ENCODE results near the gene AKAP1. TPM values are rescaled to one million over a fixed set of nuclear protein-coding genes. Genes with fewer than 3 reads are reported as not detected.

Gene AKAP1
- total and polyA plus RNA-seq, 9 donors, result 49.6 to 83.4 (median 66.8) TPM

- peak; percentile 33 for DNase-seq
- Histone ChIP-seq H3K36me3 (ENCODE audit: control insufficient read depth, insufficient read depth, low read length) (no peaks in the 10 kb centered on the region), H3K27ac (ENCODE audit: low read length) (peak overlapping the region; percentile 64), H3K27me3 (ENCODE audit: control insufficient read depth, insufficient read depth, low read length) (no peaks in the 10 kb centered on the region), H3K9me3 (replicated peaks; ENCODE audit: control insufficient read depth, low read depth, low read length) (no peaks in the 10 kb centered on the region), H3K4me3 (ENCODE audit: low read length) (peak overlapping the region; percentile 81), H3K4me1 (ENCODE audit: control insufficient read depth, insufficient read depth, low read length) (peaks cover 29% of the 10 kb centered on the region)
- 2% methylated on average over 42 of the region's 45 CpGs for WGBS (ENCODE audit: insufficient coverage)
These were observed 1.3 kb downstream of the AKAP1 start for GRCh38 chr17:57086069-57086930.

DNA sequence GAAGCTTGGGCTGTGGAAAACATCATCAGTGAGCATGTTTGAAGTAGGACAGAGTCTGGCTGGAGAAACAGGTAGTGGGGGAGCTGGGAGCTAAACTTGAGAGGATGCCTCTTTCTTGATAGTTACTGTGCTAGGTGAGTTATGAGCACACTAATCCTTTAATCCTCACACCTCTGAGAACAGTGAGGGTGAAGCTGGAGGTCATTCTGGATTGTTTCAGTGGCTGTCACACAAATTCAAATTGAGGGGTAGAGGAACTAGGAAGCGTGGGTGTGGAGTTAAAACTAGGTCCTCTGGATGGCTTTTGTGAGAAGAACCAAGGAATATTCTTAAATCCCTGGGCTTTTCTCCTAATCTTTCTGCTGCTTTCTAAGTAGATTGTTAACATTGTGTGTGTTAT lies 3.3 kb downstream of the AKAP1 start:
- no CpG with 5 or more reads among the region's 1 CpG for WGBS (ENCODE audit: insufficient coverage)
- no peak for DNase-seq
- Histone ChIP-seq H3K27ac (ENCODE audit: low read length) (no peak overlapping the region), H3K36me3 (ENCODE audit: control insufficient read depth, insufficient read depth, low read length) (no peaks in the 10 kb centered on the region), H3K4me1 (ENCODE audit: control insufficient read depth, insufficient read depth, low read length) (peaks cover 49% of the 10 kb centered on the region), H3K4me3 (ENCODE audit: low read length) (no peak overlapping the region), H3K9me3 (replicated peaks; ENCODE audit: control insufficient read depth, low read depth, low read length) (no peaks in the 10 kb centered on the region), H3K27me3 (ENCODE audit: control insufficient read depth, insufficient read depth, low read length) (no peaks in the 10 kb centered on the region)

- Histone ChIP-seq H3K4me3 (ENCODE audit: low read length) (no peak overlapping the region), H3K36me3 (ENCODE audit: control insufficient read depth, insufficient read depth, low read length) (no peaks in the 10 kb centered on the region), H3K27me3 (ENCODE audit: control insufficient read depth, insufficient read depth, low read length) (no peaks in the 10 kb centered on the region), H3K4me1 (ENCODE audit: control insufficient read depth, insufficient read depth, low read length) (peaks cover 50% of the 10 kb centered on the region), H3K9me3 (replicated peaks; ENCODE audit: control insufficient read depth, low read depth, low read length) (no peaks in the 10 kb centered on the region), H3K27ac (ENCODE audit: low read length) (no peak overlapping the region)
- WGBS (ENCODE audit: insufficient coverage), result 100% methylated on average over 1 of the region's 6 CpGs
- DNase-seq, result no peak
These were observed 4.3 kb downstream of the AKAP1 start for GRCh38 chr17:57089391-57089790.

DNA sequence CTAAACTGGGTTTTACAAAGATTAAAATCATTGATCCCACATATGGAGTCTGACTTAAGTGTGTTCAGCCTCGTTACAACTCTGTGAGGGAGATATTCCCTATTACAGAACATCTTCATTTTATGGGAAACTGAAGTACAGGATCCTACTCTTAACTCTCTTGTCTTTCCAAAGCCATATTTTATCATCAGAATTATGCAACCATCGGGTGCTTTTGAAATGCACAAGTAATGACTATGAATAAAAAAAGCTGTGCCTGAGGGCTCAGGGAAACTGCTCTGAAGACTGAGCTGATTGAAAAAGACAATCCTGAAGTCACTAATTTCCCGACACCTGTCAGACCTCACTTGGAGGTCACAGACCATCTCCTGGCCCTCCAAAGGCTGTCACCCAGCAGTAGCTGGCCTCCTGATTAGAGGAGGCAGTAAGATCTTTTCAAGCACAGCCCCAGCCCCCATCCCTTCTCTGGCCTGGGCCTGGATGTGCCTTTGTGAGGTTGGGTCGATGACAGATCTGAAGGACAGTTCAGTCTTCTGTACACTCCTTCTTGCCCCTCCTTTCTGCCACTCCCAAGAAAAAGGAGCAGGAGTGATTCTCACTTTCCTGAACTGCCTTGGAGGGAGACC lies 5.6 kb downstream of the AKAP1 start:
- Histone ChIP-seq H3K4me1 (ENCODE audit: control insufficient read depth, insufficient read depth, low read length) (peaks cover 56% of the 10 kb centered on the region), H3K4me3 (ENCODE audit: low read length) (no peak overlapping the region), H3K9me3 (replicated peaks; ENCODE audit: control insufficient read depth, low read depth, low read length) (no peaks in the 10 kb centered on the region), H3K27me3 (ENCODE audit: control insufficient read depth, insufficient read depth, low read length) (no peaks in the 10 kb centered on the region), H3K27ac (ENCODE audit: low read length) (peak overlapping the region; percentile 80), H3K36me3 (ENCODE audit: control insufficient read depth, insufficient read depth, low read length) (no peaks in the 10 kb centered on the region)
- WGBS (ENCODE audit: insufficient coverage), result 70% methylated on average over 2 of the region's 4 CpGs
- DNase-seq, result no peak

GRCh38 chr17:57091186-57091618 lies 6.2 kb downstream of the AKAP1 start:
- peak; percentile 72 for DNase-seq
- Histone ChIP-seq H3K4me3 (ENCODE audit: low read length) (no peak overlapping the region), H3K9me3 (replicated peaks; ENCODE audit: control insufficient read depth, low read depth, low read length) (no peaks in the 10 kb centered on the region), H3K27me3 (ENCODE audit: control insufficient read depth, insufficient read depth, low read length) (no peaks in the 10 kb centered on the region), H3K36me3 (ENCODE audit: control insufficient read depth, insufficient read depth, low read length) (no peaks in the 10 kb centered on the region), H3K27ac (ENCODE audit: low read length) (peak overlapping the region; percentile 80), H3K4me1 (ENCODE audit: control insufficient read depth, insufficient read depth, low read length) (peaks cover 59% of the 10 kb centered on the region)
- WGBS (ENCODE audit: insufficient coverage), result 64% methylated on average over 4 of the region's 5 CpGs

- Histone ChIP-seq H3K27me3 (ENCODE audit: control insufficient read depth, insufficient read depth, low read length) (no peaks in the 10 kb centered on the region), H3K9me3 (replicated peaks; ENCODE audit: control insufficient read depth, low read depth, low read length) (no peaks in the 10 kb centered on the region), H3K36me3 (ENCODE audit: control insufficient read depth, insufficient read depth, low read length) (peaks cover 2% of the 10 kb centered on the region), H3K4me1 (ENCODE audit: control insufficient read depth, insufficient read depth, low read length) (peaks cover 64% of the 10 kb centered on the region), H3K27ac (ENCODE audit: low read length) (peak overlapping the region; percentile 4), H3K4me3 (ENCODE audit: low read length) (no peak overlapping the region)
- no peak for DNase-seq
- no CpG with 5 or more reads among the region's 2 CpGs for WGBS (ENCODE audit: insufficient coverage)
These were observed 7.1 kb downstream of the AKAP1 start for GRCh38 chr17:57092171-57092570.

- H3K4me1 ChIP-seq (ENCODE audit: control insufficient read depth, insufficient read depth, low read length), result peaks cover 64% of the 10 kb centered on the region
- H3K4me3 ChIP-seq (ENCODE audit: low read length), result no peak overlapping the region
- no peak for DNase-seq
- no peaks in the 10 kb centered on the region for H3K27me3 ChIP-seq (ENCODE audit: control insufficient read depth, insufficient read depth, low read length)
- H3K36me3 ChIP-seq (ENCODE audit: control insufficient read depth, insufficient read depth, low read length), result peaks cover 2% of the 10 kb centered on the region
- H3K27ac ChIP-seq (ENCODE audit: low read length), result peak overlapping the region; percentile 4
- 85% methylated on average over 6 of the region's 8 CpGs for WGBS (ENCODE audit: insufficient coverage)
- no peaks in the 10 kb centered on the region for H3K9me3 ChIP-seq (replicated peaks; ENCODE audit: control insufficient read depth, low read depth, low read length)
These were observed 7.7 kb downstream of the AKAP1 start for GRCh38 chr17:57092779-57093178.

DNA sequence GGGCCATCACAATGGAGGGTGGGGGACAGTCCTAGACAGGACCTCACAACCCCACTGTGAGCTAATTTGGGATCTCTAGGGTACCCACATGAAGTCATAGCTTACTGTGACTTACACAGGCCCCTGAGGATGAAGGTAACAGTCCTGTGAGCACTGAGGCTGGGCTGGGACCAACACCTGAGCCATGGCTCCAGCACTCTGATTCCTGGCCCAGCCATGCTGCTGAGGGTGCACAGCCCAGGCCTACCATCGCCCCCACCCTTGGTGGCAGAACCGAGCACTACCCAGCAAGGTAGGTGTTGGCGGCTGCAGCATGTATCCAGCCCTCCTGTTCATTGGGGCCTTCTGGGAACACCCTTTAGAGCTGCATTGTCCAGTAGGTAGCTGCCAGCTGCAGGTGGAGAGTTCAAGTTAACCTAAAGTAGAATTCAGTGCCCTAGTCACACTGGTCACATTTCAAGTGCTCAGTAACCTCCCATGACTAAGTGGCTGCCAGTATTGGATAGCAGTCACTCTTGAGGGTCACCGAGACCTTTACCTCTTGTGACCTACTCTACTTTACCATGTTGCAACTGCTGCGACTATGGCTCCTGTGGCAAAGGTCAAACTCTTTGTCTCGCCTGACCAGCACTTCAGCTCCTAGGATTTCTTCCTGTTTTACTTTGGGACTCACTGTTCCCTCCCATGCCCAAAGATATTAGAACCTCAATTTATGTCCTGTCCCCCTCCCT lies 11.6 kb downstream of the AKAP1 start:
- Histone ChIP-seq H3K27me3 (ENCODE audit: control insufficient read depth, insufficient read depth, low read length) (no peaks in the 10 kb centered on the region), H3K4me1 (ENCODE audit: control insufficient read depth, insufficient read depth, low read length) (peaks cover 67% of the 10 kb centered on the region)
- DNase-seq, result no peak

DNA sequence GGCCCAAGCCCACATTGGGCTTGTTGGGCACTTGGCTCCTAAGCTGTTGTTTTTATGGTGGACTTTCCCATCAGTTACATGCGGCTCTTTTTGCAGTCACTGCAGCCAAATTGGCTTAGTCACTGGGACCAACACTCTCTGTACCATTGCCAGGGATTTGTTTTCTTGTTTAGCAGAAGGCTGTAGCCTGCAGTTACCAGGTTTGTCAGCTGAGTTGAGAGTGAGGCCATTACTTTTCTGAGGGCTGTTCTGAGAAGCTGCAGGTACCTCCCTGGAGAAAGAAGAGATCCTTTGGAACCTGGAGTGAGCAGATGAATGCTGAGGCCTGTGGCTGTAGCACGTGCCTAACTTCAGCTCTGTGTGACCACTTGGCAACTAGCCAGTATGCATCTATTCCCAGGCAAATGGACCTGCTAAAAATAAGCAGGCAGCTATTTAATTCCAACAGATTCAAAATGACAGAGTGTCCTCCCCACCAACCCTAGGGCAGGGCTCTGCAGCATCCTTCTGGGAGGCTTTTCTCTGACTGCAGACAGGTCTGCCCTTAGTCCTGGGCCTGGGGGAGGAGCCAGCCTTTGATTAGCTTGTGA lies 12.9 kb downstream of the AKAP1 start:
- Histone ChIP-seq H3K36me3 (ENCODE audit: control insufficient read depth, insufficient read depth, low read length) (peaks cover 2% of the 10 kb centered on the region), H3K27ac (ENCODE audit: low read length) (peak overlapping the region; percentile 76), H3K27me3 (ENCODE audit: control insufficient read depth, insufficient read depth, low read length) (no peaks in the 10 kb centered on the region), H3K4me3 (ENCODE audit: low read length) (no peak overlapping the region), H3K9me3 (replicated peaks; ENCODE audit: control insufficient read depth, low read depth, low read length) (no peaks in the 10 kb centered on the region), H3K4me1 (ENCODE audit: control insufficient read depth, insufficient read depth, low read length) (peaks cover 54% of the 10 kb centered on the region)
- 20% methylated on average over 1 of the region's 2 CpGs for WGBS (ENCODE audit: insufficient coverage)
- DNase-seq, result peak; percentile 82

More for the DNA sequence above, 11.6 kb downstream of the AKAP1 start:
- WGBS (ENCODE audit: insufficient coverage), result 89% methylated on average over 6 of the region's 6 CpGs
- Histone ChIP-seq H3K9me3 (replicated peaks; ENCODE audit: control insufficient read depth, low read depth, low read length) (no peaks in the 10 kb centered on the region), H3K27ac (ENCODE audit: low read length) (peak overlapping the region; percentile 76), H3K4me3 (ENCODE audit: low read length) (no peak overlapping the region), H3K36me3 (ENCODE audit: control insufficient read depth, insufficient read depth, low read length) (peaks cover 2% of the 10 kb centered on the region)
